CD14-positive monocyte (primary cell): ENCODE measurements around the gene PRKCA. TPM values are rescaled to one million over a fixed set of nuclear protein-coding genes. Genes with fewer than 3 reads are reported as not detected.

Source experiments
- DNase-seq, 3 donors: peaks; one replicate each; pipeline ENCODE4 v3.0.0-alpha.2; 2011 to 2022
- H2AFZ ChIP-seq: 2 replicates; pipeline ENCODE4 v1.6.0; 2012; ENCODE audit warnings: mild to moderate bottlenecking, low read depth, low read length, inconsistent platforms; ENCODE audit not compliant: insufficient read depth, poor library complexity, severe bottlenecking
- H3K27ac ChIP-seq, 2 donors: 1 replicate in 1 of 2; 2 replicates in 1 of 2; pipeline ENCODE4 v1.5.1; 2012 to 2013; ENCODE audit warnings: low read length in 2 of 2, control low read depth in 1 of 2, inconsistent platforms in 1 of 2, low read depth in 1 of 2, mild to moderate bottlenecking in 1 of 2
- H3K27me3 ChIP-seq, 2 donors: one replicate each; pipeline versions ENCODE4 v1.6.0 to v1.6.1; 2011 to 2013; ENCODE audit warnings: low read length in 2 of 2; ENCODE audit not compliant: control insufficient read depth in 2 of 2, insufficient read depth in 2 of 2
- H3K36me3 ChIP-seq, 2 donors: replicated peaks in 1 of 2; 1 replicate in 1 of 2; 2 replicates in 1 of 2; pipeline versions ENCODE4 v1.5.1 to v1.6.1; 2012 to 2013; ENCODE audit warnings: low read length in 2 of 2, control low read depth in 1 of 2, inconsistent platforms in 1 of 2, mild to moderate bottlenecking in 1 of 2; ENCODE audit not compliant: insufficient read depth in 2 of 2, control insufficient read depth in 1 of 2
- H3K4me1 ChIP-seq, 2 donors: 1 replicate in 1 of 2; 2 replicates in 1 of 2; pipeline versions ENCODE4 v1.5.1 to v1.6.1; 2012 to 2013; ENCODE audit warnings: low read length in 2 of 2, control low read depth in 1 of 2, inconsistent platforms in 1 of 2, mild to moderate bottlenecking in 1 of 2, moderate library complexity in 1 of 2; ENCODE audit not compliant: insufficient read depth in 2 of 2, control insufficient read depth in 1 of 2
- H3K4me2 ChIP-seq: replicated peaks from 2 replicates; pipeline ENCODE3; 2012; ENCODE audit warnings: low read length, moderate library complexity, mild to moderate bottlenecking; ENCODE audit not compliant: poor library complexity, severe bottlenecking; ENCODE audit errors: extremely low read depth
- H3K4me3 ChIP-seq, 3 experiments: fragments of 200-600 bp in 1 of 3; sonication (generic) in 1 of 3; replicated peaks in 1 of 3; 1 replicate in 2 of 3; 2 replicates in 1 of 3; pipeline ENCODE4 v1.5.1; 2011 to 2013; ENCODE audit warnings: low read length in 3 of 3, mild to moderate bottlenecking in 3 of 3, control low read depth in 2 of 3, low read depth in 2 of 3, inconsistent platforms in 1 of 3, moderate library complexity in 1 of 3
- H3K79me2 ChIP-seq: 2 replicates; pipeline ENCODE4 v1.6.0; 2012; ENCODE audit warnings: mild to moderate bottlenecking, control low read depth, inconsistent platforms, low read length, moderate library complexity; ENCODE audit not compliant: insufficient read depth
- H3K9ac ChIP-seq: 2 replicates; pipeline ENCODE4 v1.6.0; 2017; ENCODE audit warnings: low read length, mild to moderate bottlenecking; ENCODE audit not compliant: insufficient read depth, poor library complexity, severe bottlenecking
- H3K9me3 ChIP-seq, 2 donors: replicated peaks in 1 of 2; 1 replicate in 1 of 2; 2 replicates in 1 of 2; pipeline versions ENCODE4 v1.5.1 to v1.6.1; 2012 to 2013; ENCODE audit warnings: low read length in 2 of 2, control low read depth in 1 of 2; ENCODE audit not compliant: control insufficient read depth in 1 of 2, insufficient read depth in 1 of 2
- H4K20me1 ChIP-seq: 2 replicates; pipeline ENCODE4 v1.6.0; 2012; ENCODE audit warnings: mild to moderate bottlenecking, low read length, control low read depth, moderate library complexity; ENCODE audit not compliant: insufficient read depth
- H3K27ac Mint-ChIP-seq, 7 donors: one replicate each; pipeline ENCODE4 v1.8.0; 2020; ENCODE audit warnings: mild to moderate bottlenecking in 7 of 7, mixed read lengths in 7 of 7, moderate library complexity in 6 of 7, inconsistent platforms in 2 of 7
- H3K27me3 Mint-ChIP-seq, 3 donors: one replicate each; pipeline ENCODE4 v1.8.0; 2021 to 2022; ENCODE audit warnings: low read depth in 3 of 3, mild to moderate bottlenecking in 3 of 3, mixed read lengths in 3 of 3, moderate library complexity in 3 of 3, inconsistent platforms in 1 of 3
- H3K36me3 Mint-ChIP-seq, 2 donors: one replicate each; pipeline ENCODE4 v1.8.0; 2020; ENCODE audit warnings: mixed read lengths in 2 of 2, inconsistent platforms in 1 of 2, mild to moderate bottlenecking in 1 of 2
- H3K4me1 Mint-ChIP-seq: one replicate; pipeline ENCODE4 v1.8.0; 2020; ENCODE audit warnings: mild to moderate bottlenecking, mixed read lengths
- H3K4me3 Mint-ChIP-seq, 2 donors: one replicate each; pipeline ENCODE4 v1.8.0; 2020; ENCODE audit warnings: mild to moderate bottlenecking in 2 of 2, mixed read lengths in 2 of 2, moderate library complexity in 1 of 2
- H3K9me3 Mint-ChIP-seq, 7 donors: one replicate each; pipeline ENCODE4 v1.8.0; 2020 to 2022; ENCODE audit warnings: mixed read lengths in 7 of 7, mild to moderate bottlenecking in 6 of 7, moderate library complexity in 6 of 7, inconsistent platforms in 2 of 7
- WGBS: methylation state at CpG from one replicate; pipeline ENCODE4 v1.1.5; 2013; ENCODE audit warnings: missing lambda C conversion rate; ENCODE audit not compliant: insufficient coverage; 5-methylcytosine and 5-hydroxymethylcytosine counted together
- intact Hi-C, 2 donors: fragments of 100-400 bp; cut with micrococcal nuclease; formaldehyde crosslinking; loops; one replicate each; pipeline versions ENCODE4 v1.15.0 to v1.15.1; 2023
- polyA plus RNA-seq, 3 donors: library from polyadenylated mRNA; depleted of rRNA in 1 of 3; unstranded in 2 of 3; stranded (reverse) in 1 of 3; fragments of 300-500 nt in 2 of 3; fragments of >200 nt in 1 of 3; fragmentation: Illumina TruSeq in 2 of 3; gene quantifications; 1 replicate in 2 of 3; 2 replicates in 1 of 3; pipeline ENCODE4 v1.2.3, GENCODE V29; 2012 to 2021
- TF ChIP-seq, protein P1 (sequence below): fragments of 200-600 bp; IDR thresholded peaks from one replicate; pipeline ENCODE4 v1.8.0; 2022; ENCODE audit warnings: antibody characterized with exemption, mild to moderate bottlenecking

PRKCA gene
- polyA plus RNA-seq, 3 donors, result 0.22 to 7.1 (median 0.30) TPM

DNA sequence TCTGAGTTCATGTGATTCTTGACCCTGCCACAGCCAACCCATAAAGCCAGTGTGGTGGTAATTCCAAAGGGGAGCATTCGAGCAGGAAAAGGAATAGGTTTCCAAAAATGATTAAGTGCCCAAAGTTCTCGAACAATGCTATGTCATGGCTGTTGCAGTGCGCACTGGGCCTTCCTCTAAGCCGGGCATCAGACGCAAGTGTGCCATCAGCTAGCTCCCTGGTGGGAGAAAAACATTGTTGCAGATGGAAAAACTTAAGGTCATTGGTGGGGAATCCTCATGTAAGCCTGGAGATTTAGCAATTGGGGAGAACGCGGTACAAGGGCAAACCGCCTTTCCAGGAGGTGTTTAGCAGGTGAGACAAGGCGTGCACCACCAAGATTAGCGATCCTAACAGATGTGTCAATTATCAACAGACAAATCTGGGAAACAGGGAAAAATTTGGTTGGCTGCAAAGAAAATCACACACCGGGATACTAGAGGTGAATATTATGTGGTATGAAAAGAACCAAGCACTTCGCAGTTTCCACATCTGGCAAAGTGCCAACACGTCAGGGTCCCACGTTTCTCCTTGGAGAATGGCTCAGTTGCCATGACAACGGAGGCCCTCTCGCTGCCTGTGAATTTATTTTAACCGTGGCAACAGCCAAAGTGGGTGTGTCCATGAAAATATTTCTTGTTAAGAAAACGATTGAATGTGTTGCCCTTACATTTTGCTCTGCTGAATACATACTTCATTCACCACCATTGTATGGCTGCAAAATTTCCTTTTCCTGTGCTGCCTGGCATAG lies 414.0 kb downstream of the PRKCA start:
- Mint-ChIP-seq H3K4me1 (no peaks in the 10 kb centered on the region), H3K27ac (no peak overlapping the region), H3K27me3 (no peaks in the 10 kb centered on the region), H3K4me3 (no peak overlapping the region), H3K9me3 (peaks cover 0 to 3% (median 0%) of the 10 kb centered on the region in 7 donors), H3K36me3 (peaks cover 0 to 18% of the 10 kb centered on the region in 2 donors)
- DNase-seq, result no peak
- H3K4me3 ChIP-seq, result no peak overlapping the region
- H3K4me2 ChIP-seq, result no peak overlapping the region
- H3K4me1 ChIP-seq, result no peaks in the 10 kb centered on the region
- no peaks in the 10 kb centered on the region for H3K27me3 ChIP-seq
- H4K20me1 ChIP-seq, result no peaks in the 10 kb centered on the region
- peaks cover 0 to 8% of the 10 kb centered on the region in 2 donors for H3K36me3 ChIP-seq
- H3K27ac ChIP-seq, result no peak overlapping the region
- TF ChIP-seq, protein P1, sequence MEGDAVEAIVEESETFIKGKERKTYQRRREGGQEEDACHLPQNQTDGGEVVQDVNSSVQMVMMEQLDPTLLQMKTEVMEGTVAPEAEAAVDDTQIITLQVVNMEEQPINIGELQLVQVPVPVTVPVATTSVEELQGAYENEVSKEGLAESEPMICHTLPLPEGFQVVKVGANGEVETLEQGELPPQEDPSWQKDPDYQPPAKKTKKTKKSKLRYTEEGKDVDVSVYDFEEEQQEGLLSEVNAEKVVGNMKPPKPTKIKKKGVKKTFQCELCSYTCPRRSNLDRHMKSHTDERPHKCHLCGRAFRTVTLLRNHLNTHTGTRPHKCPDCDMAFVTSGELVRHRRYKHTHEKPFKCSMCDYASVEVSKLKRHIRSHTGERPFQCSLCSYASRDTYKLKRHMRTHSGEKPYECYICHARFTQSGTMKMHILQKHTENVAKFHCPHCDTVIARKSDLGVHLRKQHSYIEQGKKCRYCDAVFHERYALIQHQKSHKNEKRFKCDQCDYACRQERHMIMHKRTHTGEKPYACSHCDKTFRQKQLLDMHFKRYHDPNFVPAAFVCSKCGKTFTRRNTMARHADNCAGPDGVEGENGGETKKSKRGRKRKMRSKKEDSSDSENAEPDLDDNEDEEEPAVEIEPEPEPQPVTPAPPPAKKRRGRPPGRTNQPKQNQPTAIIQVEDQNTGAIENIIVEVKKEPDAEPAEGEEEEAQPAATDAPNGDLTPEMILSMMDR, result no peak
- no peaks in the 10 kb centered on the region for H3K9me3 ChIP-seq
- H2AFZ ChIP-seq, result no peak overlapping the region
- WGBS, result 93% methylated on average over 16 of the region's 18 CpGs
- no peak overlapping the region for H3K9ac ChIP-seq
- intact Hi-C loops, result loop anchor here in 1 of 2 donors (2.0 kb wide), 1 partner anchor 190 kb away; no protein-coding TSS in a partner anchor
- H3K79me2 ChIP-seq, result no peaks in the 10 kb centered on the region

DNA sequence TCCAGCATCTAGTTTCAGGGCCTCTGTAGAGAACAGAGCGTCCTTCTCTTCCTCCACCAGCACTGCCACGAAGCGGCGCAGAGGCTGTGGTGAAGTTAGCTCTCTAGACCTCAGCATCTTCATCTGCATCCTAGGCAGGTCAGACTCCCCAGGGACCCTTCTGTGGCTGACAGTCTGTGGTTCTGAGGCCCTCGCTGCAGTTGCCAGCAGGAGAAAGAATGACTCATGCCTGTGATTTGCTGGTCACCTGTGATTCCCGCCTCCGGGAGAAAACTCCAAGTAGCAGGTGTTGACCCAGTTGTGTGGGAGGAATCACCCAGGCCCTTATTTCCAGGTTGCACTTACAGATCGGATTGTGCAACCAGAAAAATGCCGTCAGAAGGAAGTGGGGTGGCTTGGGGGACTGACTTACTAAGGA lies 415.2 kb downstream of the PRKCA start:
- Histone ChIP-seq H3K79me2 (no peaks in the 10 kb centered on the region), H3K4me1 (no peaks in the 10 kb centered on the region), H2AFZ (no peak overlapping the region), H3K36me3 (peaks cover 0 to 8% of the 10 kb centered on the region in 2 donors), H3K27me3 (no peaks in the 10 kb centered on the region), H3K4me2 (no peak overlapping the region), H3K9ac (no peak overlapping the region), H3K9me3 (no peaks in the 10 kb centered on the region), H3K4me3 (no peak overlapping the region), H4K20me1 (no peaks in the 10 kb centered on the region), H3K27ac (no peak overlapping the region)
- no peak overlapping the region for H3K4me3 Mint-ChIP-seq
- peaks cover 0 to 15% of the 10 kb centered on the region in 2 donors for H3K36me3 Mint-ChIP-seq
- intact Hi-C loops, result loop anchor here in 1 of 2 donors (2.0 kb wide), 1 partner anchor 189 kb away; no protein-coding TSS in a partner anchor
- no peak for DNase-seq
- peaks cover 0 to 3% (median 0%) of the 10 kb centered on the region in 7 donors for H3K9me3 Mint-ChIP-seq
- TF ChIP-seq, protein P1, result no peak
- H3K27me3 Mint-ChIP-seq, result no peaks in the 10 kb centered on the region
- H3K27ac Mint-ChIP-seq, result no peak overlapping the region
- 100% methylated on average over 3 of the region's 9 CpGs for WGBS
- H3K4me1 Mint-ChIP-seq, result no peaks in the 10 kb centered on the region
